Heart left ventricle (tissue), 13 donors: ENCODE measurements around the gene TENT5C.

Experiments
- CTCF ChIP-seq, 12 donors: fragments of 200-600 bp; sonication (generic) in 4 of 12; IDR thresholded peaks; one replicate each; pipeline versions ENCODE4 v1.5.0 to v1.8.0; 2018 to 2022; ENCODE audit warnings: antibody characterized with exemption in 12 of 12, mild to moderate bottlenecking in 5 of 12
- POLR2A ChIP-seq, 2 donors: fragments of 450-650 bp; IDR thresholded peaks; one replicate each; pipeline ENCODE4 v1.6.1; 2017; ENCODE audit warnings: antibody characterized with exemption in 2 of 2, mild to moderate bottlenecking in 2 of 2, moderate library complexity in 2 of 2
- donor health status: ischemic (EF 13 %, LVEDD 7.1; RV severe dilation, severe dysfunction).
- donor health status: DM: no; HTN: yes; CAD: no.
- donor health status: DM: no; HTN: no; CAD: no.
- donor health status: ischemic (EF 25% LVEDD 6.9; RV normal size, moderate dysfunction).
- donor health status: ischemic (EF 25% LVEDD 5.7; RV mildly dilated, moderate dysfunction).
- donor health status: ischemic (EF 35%, LVEDD 5.7; RV mildly dilated, moderate dysfunction).
- donor health status: nonischemic (EF 11% LVEDD 7.7; RV severe dilation, severe dysfunction).
- donor health status: DM: yes; HTN: yes; CAD: no.
- donor health status: PGD.
- donor health status: ischemic (EF 29% LVEDD 5.4; RV normal size, mild dysfunction).
- donor health status: nonischemic (EF 23%, LVEDD 6.1; RV moderate dilation, normal function).

DNA sequence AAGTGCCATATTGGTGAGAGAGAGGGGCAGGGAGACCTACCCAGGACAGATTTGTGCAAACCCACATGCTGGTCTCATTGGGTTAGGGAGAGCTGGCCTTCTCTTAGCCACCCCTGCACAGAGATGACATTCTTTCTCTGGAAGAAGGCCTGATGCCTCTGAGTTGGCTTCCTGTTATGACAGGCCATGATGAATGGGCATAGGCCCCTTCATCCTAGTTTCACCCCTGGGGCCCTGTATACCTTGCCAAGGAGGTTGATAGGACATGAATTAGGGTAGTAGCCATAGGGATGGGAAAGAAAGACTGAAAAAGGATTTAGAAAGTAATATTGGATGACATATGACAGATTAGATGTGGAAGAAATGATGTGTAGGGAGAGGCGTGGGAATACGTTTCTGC is 46.6 kb downstream of the TENT5C start:
- TF ChIP-seq POLR2A (IDR thresholded peaks at IDR 0.05) (no peak), CTCF (IDR thresholded peaks at IDR 0.05) (no peak)
